GM12892 (cell line): ENCODE data around the gene DYNC1LI2.
"Not testable (repeated sequence)": the region's sequence is repeated elsewhere in the genome, so short reads cannot be mapped to it uniquely, and the experiment has no call there.

Source experiments
- DNase-seq: peaks from one replicate; pipeline ENCODE4 v3.0.0; 2011; ENCODE audit not compliant: insufficient read length
- FAIRE-seq: peaks from 2 replicates; lab custom pipeline; 2011; peaks lifted over from hg19 to GRCh38; lab: Jason Lieb, UNC
- POLR2A ChIP-seq: IDR thresholded peaks from 2 replicates; pipeline ENCODE4 v1.6.1; 2011; ENCODE audit warnings: low read depth, low read length, control low read depth
- POLR2AphosphoS5 ChIP-seq: IDR thresholded peaks from 2 replicates; pipeline ENCODE4 v1.6.1; 2011; ENCODE audit warnings: low read depth, low read length, control low read depth
- TAF1 ChIP-seq: IDR thresholded peaks from 2 replicates; pipeline ENCODE4 v1.6.1; 2011; ENCODE audit warnings: low read depth, mild to moderate bottlenecking, control low read depth, low read length, borderline replicate concordance

The DYNC1LI2 gene

GRCh38 chr16:66695471-66695934, 55.9 kb downstream of the DYNC1LI2 start:
- FAIRE-seq: peak; percentile 5
- no peak for TF ChIP-seq POLR2AphosphoS5
- no peak for TF ChIP-seq TAF1
- TF ChIP-seq POLR2A: no peak
- no peak for DNase-seq

GRCh38 chr16:66693149-66693548, 58.3 kb downstream of the DYNC1LI2 start:
- DNase-seq (no peak), FAIRE-seq (no peak)
- TF ChIP-seq POLR2AphosphoS5: no peak
- no peak for TF ChIP-seq TAF1
- TF ChIP-seq POLR2A: no peak

- no peak for FAIRE-seq
- TF ChIP-seq POLR2AphosphoS5 (no peak), POLR2A (no peak), TAF1 (no peak)
- DNase-seq: no peak
These were observed 59.1 kb downstream of the DYNC1LI2 start for GRCh38 chr16:66692341-66692740.

GRCh38 chr16:66691234-66691633, 60.2 kb downstream of the DYNC1LI2 start:
- TF ChIP-seq POLR2A: no peak
- TF ChIP-seq TAF1: no peak
- FAIRE-seq: no peak
- no peak for DNase-seq

GRCh38 chr16:66690106-66690847, 61.1 kb downstream of the DYNC1LI2 start:
- no peak for FAIRE-seq
- no peak for DNase-seq
- no peak for TF ChIP-seq TAF1

GRCh38 chr16:66689282-66689681, 62.1 kb downstream of the DYNC1LI2 start:
- TF ChIP-seq POLR2AphosphoS5: no peak
- TF ChIP-seq POLR2A: no peak
- no peak for TF ChIP-seq TAF1
- DNase-seq (no peak), FAIRE-seq (no peak)

- no peak for DNase-seq
- TF ChIP-seq TAF1 (no peak), POLR2A (no peak), POLR2AphosphoS5 (no peak)
- no peak for FAIRE-seq
These were observed 63.3 kb downstream of the DYNC1LI2 start for GRCh38 chr16:66687906-66688625.

GRCh38 chr16:66685501-66686115, 65.8 kb downstream of the DYNC1LI2 start:
- FAIRE-seq, DNase-seq: not testable (repeated sequence)

GRCh38 chr16:66682271-66682670, 69.1 kb downstream of the DYNC1LI2 start:
- FAIRE-seq: no peak

GRCh38 chr16:66681676-66682075, 69.7 kb downstream of the DYNC1LI2 start:
- TF ChIP-seq POLR2A (no peak), TAF1 (no peak), POLR2AphosphoS5 (no peak)
- DNase-seq (no peak), FAIRE-seq (no peak)

More at GRCh38 chr16:66682271-66682670, 69.1 kb downstream of the DYNC1LI2 start:
- TF ChIP-seq POLR2A (no peak), TAF1 (no peak)
- DNase-seq: no peak

GRCh38 chr16:66678337-66678736, 73.1 kb downstream of the DYNC1LI2 start:
- DNase-seq: no peak

GRCh38 chr16:66677836-66678235, 73.6 kb downstream of the DYNC1LI2 start:
- no peak for FAIRE-seq
- no peak for TF ChIP-seq POLR2A
- TF ChIP-seq POLR2AphosphoS5: no peak
- TF ChIP-seq TAF1: no peak
- DNase-seq: no peak

More at GRCh38 chr16:66678337-66678736, 73.1 kb downstream of the DYNC1LI2 start:
- TF ChIP-seq POLR2A (no peak), POLR2AphosphoS5 (no peak), TAF1 (no peak)
- no peak for FAIRE-seq
